HepG2 (cell line): ENCODE data around the gene S100A4. TPM values are rescaled to one million over a fixed set of nuclear protein-coding genes. Genes with fewer than 3 reads are reported as not detected.

Experiments used
- ATRX ChIP-seq: sonication (generic); formaldehyde crosslinking; IDR thresholded peaks from 2 replicates; pipeline ENCODE4 v1.4.0; 2020; ENCODE audit warnings: missing genetic modification reagents, borderline replicate concordance
- ELF1 ChIP-seq: sonication (generic); formaldehyde crosslinking; IDR thresholded peaks from 2 replicates; pipeline ENCODE4 v1.4.0; 2020; ENCODE audit warnings: missing genetic modification reagents
- KMT2B ChIP-seq: IDR thresholded peaks from 2 replicates; pipeline ENCODE4 v1.6.1; 2016; ENCODE audit warnings: missing genetic modification reagents, missing compliant biosample characterization
- SP1 ChIP-seq, 2 experiments: fragments of 450-650 bp in 1 of 2; sonication (generic) in 1 of 2; formaldehyde crosslinking in 1 of 2; IDR thresholded peaks; 2 replicates each; pipeline versions ENCODE4 v1.4.0 to v1.6.1; 2016 to 2020; ENCODE audit warnings: missing genetic modification reagents in 1 of 2
- TEAD3 ChIP-seq: optimal IDR thresholded peaks from 2 replicates; pipeline ENCODE3; 2016; ENCODE audit warnings: borderline replicate concordance
- ZNF235 ChIP-seq: sonication (generic); formaldehyde crosslinking; IDR thresholded peaks from 2 replicates; pipeline ENCODE4 v1.8.1; 2023; ENCODE audit warnings: mild to moderate bottlenecking, missing genetic modification reagents, borderline replicate concordance
- ZNF382 ChIP-seq: sonication (generic); formaldehyde crosslinking; IDR thresholded peaks from 2 replicates; pipeline ENCODE4 v1.5.0; 2020; ENCODE audit warnings: missing genetic modification reagents, mild to moderate bottlenecking, borderline replicate concordance
- ZNF446 ChIP-seq: sonication (generic); formaldehyde crosslinking; IDR thresholded peaks from 2 replicates; pipeline ENCODE4 v1.5.0; 2020; ENCODE audit warnings: mild to moderate bottlenecking, missing genetic modification reagents
- polyA plus RNA-seq, 8 experiments: library from polyadenylated mRNA; depleted of rRNA in 3 of 8; stranded (reverse) in 7 of 8; unstranded in 1 of 8; fragments of >200 nt; fragmentation: Illumina TruSeq in 4 of 8; extraction: Trizol in 4 of 8; gene quantifications; 2 replicates each; pipeline versions ENCODE4 v1.2.1 to v1.2.3, GENCODE V29; 2011 to 2016; ENCODE audit warnings: low read depth in 4 of 8, missing spikeins in 1 of 8, mixed read lengths in 1 of 8; ENCODE audit not compliant: insufficient read depth in 1 of 8
- total RNA-seq, 5 experiments: library from RNA; depleted of rRNA; stranded (reverse); fragments of >200 nt; fragmentation: Illumina TruSeq; extraction: Trizol; gene quantifications; 2 replicates each; pipeline ENCODE4 v1.2.3, GENCODE V29; 2016; ENCODE audit warnings: low read depth in 1 of 5
- TF ChIP-seq, protein P1 (sequence below), 2 experiments: sonication (generic) in 1 of 2; formaldehyde crosslinking in 1 of 2; IDR thresholded peaks; 2 replicates each; pipeline versions ENCODE4 v1.4.0 to v1.6.1; 2016 to 2020; ENCODE audit warnings: borderline replicate concordance in 1 of 2, low read depth in 1 of 2, mild to moderate bottlenecking in 1 of 2, missing genetic modification reagents in 1 of 2
- TF ChIP-seq, protein P2 (sequence below): sonication (generic); formaldehyde crosslinking; IDR thresholded peaks from 2 replicates; pipeline ENCODE4 v1.8.0; 2022; ENCODE audit warnings: missing genetic modification reagents, low read depth, mild to moderate bottlenecking, borderline replicate concordance
- TF ChIP-seq, protein P3 (sequence below): sonication (generic); formaldehyde crosslinking; IDR thresholded peaks from one replicate; pipeline ENCODE4 v1.5.1; 2020; ENCODE audit warnings: mild to moderate bottlenecking, missing genetic modification reagents; ENCODE audit errors: not compliant biosample characterization
- TF ChIP-seq, protein P4 (sequence below): sonication (generic); formaldehyde crosslinking; IDR thresholded peaks from 2 replicates; pipeline ENCODE4 v1.5.0; 2020; ENCODE audit warnings: missing genetic modification reagents

The S100A4 gene
- total and polyA plus RNA-seq, 2 of the 13 experiments (the other 11 are each of a cell fraction or from before 2014, with no cell fraction given), result 12.9 to 20.2 TPM

DNA sequence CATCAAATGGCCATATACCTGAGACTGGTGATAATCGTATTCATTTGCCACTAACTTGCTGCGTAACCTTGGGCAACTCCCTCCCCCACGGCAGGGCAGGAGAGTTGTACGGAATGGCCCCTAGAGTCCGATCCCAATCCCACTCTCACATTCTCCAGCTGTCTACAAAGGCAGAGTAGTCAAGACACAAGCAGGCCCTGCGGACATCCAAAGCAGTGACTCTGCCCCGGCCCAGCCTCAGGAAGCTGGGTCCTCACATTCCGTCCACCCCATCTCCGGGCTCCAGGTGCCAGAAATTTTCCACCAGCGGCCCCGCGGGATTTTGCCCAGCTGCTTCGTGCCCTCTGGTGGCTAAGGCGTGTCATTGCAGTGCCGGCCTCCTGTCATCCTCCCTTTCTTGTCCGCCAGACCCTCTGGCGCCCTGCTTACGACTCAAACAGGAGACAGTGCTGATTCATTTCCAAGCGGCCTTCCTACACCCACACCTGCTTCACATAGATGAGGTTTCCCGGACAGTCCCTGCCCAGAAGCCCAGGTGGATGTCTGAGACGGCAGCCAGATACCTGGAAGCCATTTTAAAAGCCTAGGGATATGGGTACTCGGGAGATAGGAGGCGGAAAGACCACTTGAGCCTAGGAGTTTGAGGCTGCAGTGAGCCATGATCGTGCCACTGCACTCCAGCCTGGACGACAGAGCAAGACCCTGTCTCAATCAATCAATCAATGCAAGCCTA is 22.9 kb upstream of the S100A4 start (continued):
- TF ChIP-seq, protein P1, sequence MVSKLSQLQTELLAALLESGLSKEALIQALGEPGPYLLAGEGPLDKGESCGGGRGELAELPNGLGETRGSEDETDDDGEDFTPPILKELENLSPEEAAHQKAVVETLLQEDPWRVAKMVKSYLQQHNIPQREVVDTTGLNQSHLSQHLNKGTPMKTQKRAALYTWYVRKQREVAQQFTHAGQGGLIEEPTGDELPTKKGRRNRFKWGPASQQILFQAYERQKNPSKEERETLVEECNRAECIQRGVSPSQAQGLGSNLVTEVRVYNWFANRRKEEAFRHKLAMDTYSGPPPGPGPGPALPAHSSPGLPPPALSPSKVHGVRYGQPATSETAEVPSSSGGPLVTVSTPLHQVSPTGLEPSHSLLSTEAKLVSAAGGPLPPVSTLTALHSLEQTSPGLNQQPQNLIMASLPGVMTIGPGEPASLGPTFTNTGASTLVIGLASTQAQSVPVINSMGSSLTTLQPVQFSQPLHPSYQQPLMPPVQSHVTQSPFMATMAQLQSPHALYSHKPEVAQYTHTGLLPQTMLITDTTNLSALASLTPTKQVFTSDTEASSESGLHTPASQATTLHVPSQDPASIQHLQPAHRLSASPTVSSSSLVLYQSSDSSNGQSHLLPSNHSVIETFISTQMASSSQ (IDR thresholded peaks at IDR 0.05; ENCODE audit: low read depth), result no peak
- TF ChIP-seq, protein P1 (CRISPR knock-in tag; IDR thresholded peaks at IDR 0.05; ENCODE audit: borderline replicate concordance), result no peak
- TF ChIP-seq ATRX (CRISPR knock-in tag), result no peak
- peak; percentile 69 for TF ChIP-seq TEAD3 (CRISPR knock-in tag)
- TF ChIP-seq ZNF382 (CRISPR knock-in tag), result no peak
- no peak; the same call in 1 of the 2 replicates for TF ChIP-seq ELF1 (CRISPR knock-in tag)
- TF ChIP-seq ZNF235, result 0 out of 2 replicates have a peak, but pooled peaks have one; percentile 59
- TF ChIP-seq, protein P2, sequence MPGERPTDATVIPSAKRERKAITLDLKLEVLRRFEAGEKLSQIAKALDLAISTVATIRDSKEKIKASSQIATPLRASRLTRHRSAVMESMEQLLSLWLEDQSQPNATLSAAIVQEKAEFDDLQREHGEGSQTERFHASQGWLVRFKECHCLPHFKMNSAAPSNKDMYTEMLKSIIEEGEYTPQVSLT (CRISPR knock-in tag), result no peak
- TF ChIP-seq KMT2B (CRISPR knock-in tag), result no peak
- TF ChIP-seq, protein P3, sequence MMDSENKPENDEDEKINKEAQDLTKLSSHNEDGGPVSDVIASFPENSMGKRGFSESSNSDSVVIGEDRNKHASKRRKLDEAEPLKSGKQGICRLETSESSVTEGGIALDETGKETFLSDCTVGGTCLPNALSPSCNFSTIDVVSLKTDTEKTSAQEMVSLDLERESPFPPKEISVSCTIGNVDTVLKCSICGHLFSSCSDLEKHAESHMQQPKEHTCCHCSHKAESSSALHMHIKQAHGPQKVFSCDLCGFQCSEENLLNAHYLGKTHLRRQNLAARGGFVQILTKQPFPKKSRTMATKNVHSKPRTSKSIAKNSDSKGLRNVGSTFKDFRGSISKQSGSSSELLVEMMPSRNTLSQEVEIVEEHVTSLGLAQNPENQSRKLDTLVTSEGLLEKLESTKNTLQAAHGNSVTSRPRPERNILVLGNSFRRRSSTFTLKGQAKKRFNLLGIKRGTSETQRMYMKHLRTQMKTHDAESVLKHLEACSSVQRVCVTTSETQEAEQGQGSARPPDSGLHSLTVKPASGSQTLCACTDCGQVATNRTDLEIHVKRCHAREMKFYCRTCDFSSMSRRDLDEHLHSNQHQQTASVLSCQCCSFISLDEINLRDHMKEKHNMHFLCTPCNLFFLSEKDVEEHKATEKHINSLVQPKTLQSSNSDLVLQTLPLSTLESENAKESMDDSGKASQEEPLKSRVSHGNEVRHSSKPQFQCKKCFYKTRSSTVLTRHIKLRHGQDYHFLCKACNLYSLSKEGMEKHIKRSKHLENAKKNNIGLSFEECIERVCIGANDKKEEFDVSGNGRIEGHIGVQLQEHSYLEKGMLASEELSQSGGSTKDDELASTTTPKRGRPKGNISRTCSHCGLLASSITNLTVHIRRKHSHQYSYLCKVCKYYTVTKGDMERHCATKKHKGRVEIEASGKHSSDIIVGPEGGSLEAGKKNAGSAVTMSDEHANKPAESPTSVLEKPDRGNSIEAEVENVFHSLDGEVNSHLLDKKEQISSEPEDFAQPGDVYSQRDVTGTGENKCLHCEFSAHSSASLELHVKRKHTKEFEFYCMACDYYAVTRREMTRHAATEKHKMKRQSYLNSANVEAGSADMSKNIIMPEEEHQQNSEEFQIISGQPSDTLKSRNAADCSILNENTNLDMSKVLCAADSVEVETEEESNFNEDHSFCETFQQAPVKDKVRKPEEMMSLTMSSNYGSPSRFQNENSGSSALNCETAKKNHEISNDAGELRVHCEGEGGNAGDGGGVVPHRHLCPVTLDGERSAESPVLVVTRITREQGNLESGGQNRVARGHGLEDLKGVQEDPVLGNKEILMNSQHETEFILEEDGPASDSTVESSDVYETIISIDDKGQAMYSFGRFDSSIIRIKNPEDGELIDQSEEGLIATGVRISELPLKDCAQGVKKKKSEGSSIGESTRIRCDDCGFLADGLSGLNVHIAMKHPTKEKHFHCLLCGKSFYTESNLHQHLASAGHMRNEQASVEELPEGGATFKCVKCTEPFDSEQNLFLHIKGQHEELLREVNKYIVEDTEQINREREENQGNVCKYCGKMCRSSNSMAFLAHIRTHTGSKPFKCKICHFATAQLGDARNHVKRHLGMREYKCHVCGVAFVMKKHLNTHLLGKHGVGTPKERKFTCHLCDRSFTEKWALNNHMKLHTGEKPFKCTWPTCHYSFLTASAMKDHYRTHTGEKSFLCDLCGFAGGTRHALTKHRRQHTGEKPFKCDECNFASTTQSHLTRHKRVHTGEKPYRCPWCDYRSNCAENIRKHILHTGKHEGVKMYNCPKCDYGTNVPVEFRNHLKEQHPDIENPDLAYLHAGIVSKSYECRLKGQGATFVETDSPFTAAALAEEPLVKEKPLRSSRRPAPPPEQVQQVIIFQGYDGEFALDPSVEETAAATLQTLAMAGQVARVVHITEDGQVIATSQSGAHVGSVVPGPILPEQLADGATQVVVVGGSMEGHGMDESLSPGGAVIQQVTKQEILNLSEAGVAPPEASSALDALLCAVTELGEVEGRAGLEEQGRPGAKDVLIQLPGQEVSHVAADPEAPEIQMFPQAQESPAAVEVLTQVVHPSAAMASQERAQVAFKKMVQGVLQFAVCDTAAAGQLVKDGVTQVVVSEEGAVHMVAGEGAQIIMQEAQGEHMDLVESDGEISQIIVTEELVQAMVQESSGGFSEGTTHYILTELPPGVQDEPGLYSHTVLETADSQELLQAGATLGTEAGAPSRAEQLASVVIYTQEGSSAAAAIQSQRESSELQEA (CRISPR knock-in tag), result no peak
- TF ChIP-seq ZNF446 (CRISPR knock-in tag), result no peak
- no peak for TF ChIP-seq SP1 (IDR thresholded peaks at IDR 0.05)
- TF ChIP-seq SP1 (CRISPR knock-in tag; IDR thresholded peaks at IDR 0.05), result 0 out of 2 replicates have a peak, but pooled peaks have one; percentile 13
- TF ChIP-seq, protein P4, sequence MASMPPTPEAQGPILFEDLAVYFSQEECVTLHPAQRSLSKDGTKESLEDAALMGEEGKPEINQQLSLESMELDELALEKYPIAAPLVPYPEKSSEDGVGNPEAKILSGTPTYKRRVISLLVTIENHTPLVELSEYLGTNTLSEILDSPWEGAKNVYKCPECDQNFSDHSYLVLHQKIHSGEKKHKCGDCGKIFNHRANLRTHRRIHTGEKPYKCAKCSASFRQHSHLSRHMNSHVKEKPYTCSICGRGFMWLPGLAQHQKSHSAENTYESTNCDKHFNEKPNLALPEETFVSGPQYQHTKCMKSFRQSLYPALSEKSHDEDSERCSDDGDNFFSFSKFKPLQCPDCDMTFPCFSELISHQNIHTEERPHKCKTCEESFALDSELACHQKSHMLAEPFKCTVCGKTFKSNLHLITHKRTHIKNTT (CRISPR knock-in tag), result no peak
